Ovary (tissue), 3 donors: ENCODE data around the gene OLFML3.

ENCODE experiments used
- CTCF ChIP-seq, 3 donors: fragments of 450-650 bp in 2 of 3; fragments of 200-600 bp in 1 of 3; IDR thresholded peaks; one replicate each; pipeline versions ENCODE4 v1.5.1 to v1.8.0; 2016 to 2022; ENCODE audit warnings: antibody characterized with exemption in 3 of 3, mild to moderate bottlenecking in 1 of 3
- POLR2A ChIP-seq: fragments of 450-650 bp; IDR thresholded peaks from one replicate; pipeline ENCODE4 v1.6.1; 2017; ENCODE audit warnings: antibody characterized with exemption, mild to moderate bottlenecking, moderate library complexity
- donor health status: DM: no; HTN: no; CAD: no.

GRCh38 chr1:113942527-113942926 is 36.7 kb upstream of the OLFML3 start:
- TF ChIP-seq CTCF (IDR thresholded peaks at IDR 0.05) (no peak), POLR2A (no peak)
